ENCODE data around the gene BCL2L2. TPM values are rescaled to one million over a fixed set of nuclear protein-coding genes. Genes with fewer than 3 reads are reported as not detected.

BCL2L2 gene
- total and polyA plus RNA-seq, 9 of the 15 experiments (the other 6 are each of a cell fraction or from before 2014, with no cell fraction given): 2.6 to 32.5 (median 14.7) TPM

DNA sequence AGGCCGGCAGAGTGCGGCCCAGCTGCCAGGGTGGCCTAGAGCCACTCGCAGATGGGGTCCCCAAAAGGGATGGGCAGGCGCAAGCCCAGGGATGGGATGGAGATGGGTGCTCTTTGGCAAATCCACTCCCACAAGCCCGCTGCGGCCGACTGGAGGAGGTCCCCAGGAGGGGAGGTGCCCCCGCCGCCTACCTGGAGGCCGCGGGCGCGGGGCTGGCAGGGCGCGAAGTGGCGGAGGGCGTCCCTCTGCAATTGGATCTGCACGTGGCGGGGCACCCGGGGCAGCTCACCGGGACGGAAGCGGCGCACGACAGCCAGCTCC lies 4.7 kb upstream of the BCL2L2 start (continued):
- TF ChIP-seq, protein P1, sequence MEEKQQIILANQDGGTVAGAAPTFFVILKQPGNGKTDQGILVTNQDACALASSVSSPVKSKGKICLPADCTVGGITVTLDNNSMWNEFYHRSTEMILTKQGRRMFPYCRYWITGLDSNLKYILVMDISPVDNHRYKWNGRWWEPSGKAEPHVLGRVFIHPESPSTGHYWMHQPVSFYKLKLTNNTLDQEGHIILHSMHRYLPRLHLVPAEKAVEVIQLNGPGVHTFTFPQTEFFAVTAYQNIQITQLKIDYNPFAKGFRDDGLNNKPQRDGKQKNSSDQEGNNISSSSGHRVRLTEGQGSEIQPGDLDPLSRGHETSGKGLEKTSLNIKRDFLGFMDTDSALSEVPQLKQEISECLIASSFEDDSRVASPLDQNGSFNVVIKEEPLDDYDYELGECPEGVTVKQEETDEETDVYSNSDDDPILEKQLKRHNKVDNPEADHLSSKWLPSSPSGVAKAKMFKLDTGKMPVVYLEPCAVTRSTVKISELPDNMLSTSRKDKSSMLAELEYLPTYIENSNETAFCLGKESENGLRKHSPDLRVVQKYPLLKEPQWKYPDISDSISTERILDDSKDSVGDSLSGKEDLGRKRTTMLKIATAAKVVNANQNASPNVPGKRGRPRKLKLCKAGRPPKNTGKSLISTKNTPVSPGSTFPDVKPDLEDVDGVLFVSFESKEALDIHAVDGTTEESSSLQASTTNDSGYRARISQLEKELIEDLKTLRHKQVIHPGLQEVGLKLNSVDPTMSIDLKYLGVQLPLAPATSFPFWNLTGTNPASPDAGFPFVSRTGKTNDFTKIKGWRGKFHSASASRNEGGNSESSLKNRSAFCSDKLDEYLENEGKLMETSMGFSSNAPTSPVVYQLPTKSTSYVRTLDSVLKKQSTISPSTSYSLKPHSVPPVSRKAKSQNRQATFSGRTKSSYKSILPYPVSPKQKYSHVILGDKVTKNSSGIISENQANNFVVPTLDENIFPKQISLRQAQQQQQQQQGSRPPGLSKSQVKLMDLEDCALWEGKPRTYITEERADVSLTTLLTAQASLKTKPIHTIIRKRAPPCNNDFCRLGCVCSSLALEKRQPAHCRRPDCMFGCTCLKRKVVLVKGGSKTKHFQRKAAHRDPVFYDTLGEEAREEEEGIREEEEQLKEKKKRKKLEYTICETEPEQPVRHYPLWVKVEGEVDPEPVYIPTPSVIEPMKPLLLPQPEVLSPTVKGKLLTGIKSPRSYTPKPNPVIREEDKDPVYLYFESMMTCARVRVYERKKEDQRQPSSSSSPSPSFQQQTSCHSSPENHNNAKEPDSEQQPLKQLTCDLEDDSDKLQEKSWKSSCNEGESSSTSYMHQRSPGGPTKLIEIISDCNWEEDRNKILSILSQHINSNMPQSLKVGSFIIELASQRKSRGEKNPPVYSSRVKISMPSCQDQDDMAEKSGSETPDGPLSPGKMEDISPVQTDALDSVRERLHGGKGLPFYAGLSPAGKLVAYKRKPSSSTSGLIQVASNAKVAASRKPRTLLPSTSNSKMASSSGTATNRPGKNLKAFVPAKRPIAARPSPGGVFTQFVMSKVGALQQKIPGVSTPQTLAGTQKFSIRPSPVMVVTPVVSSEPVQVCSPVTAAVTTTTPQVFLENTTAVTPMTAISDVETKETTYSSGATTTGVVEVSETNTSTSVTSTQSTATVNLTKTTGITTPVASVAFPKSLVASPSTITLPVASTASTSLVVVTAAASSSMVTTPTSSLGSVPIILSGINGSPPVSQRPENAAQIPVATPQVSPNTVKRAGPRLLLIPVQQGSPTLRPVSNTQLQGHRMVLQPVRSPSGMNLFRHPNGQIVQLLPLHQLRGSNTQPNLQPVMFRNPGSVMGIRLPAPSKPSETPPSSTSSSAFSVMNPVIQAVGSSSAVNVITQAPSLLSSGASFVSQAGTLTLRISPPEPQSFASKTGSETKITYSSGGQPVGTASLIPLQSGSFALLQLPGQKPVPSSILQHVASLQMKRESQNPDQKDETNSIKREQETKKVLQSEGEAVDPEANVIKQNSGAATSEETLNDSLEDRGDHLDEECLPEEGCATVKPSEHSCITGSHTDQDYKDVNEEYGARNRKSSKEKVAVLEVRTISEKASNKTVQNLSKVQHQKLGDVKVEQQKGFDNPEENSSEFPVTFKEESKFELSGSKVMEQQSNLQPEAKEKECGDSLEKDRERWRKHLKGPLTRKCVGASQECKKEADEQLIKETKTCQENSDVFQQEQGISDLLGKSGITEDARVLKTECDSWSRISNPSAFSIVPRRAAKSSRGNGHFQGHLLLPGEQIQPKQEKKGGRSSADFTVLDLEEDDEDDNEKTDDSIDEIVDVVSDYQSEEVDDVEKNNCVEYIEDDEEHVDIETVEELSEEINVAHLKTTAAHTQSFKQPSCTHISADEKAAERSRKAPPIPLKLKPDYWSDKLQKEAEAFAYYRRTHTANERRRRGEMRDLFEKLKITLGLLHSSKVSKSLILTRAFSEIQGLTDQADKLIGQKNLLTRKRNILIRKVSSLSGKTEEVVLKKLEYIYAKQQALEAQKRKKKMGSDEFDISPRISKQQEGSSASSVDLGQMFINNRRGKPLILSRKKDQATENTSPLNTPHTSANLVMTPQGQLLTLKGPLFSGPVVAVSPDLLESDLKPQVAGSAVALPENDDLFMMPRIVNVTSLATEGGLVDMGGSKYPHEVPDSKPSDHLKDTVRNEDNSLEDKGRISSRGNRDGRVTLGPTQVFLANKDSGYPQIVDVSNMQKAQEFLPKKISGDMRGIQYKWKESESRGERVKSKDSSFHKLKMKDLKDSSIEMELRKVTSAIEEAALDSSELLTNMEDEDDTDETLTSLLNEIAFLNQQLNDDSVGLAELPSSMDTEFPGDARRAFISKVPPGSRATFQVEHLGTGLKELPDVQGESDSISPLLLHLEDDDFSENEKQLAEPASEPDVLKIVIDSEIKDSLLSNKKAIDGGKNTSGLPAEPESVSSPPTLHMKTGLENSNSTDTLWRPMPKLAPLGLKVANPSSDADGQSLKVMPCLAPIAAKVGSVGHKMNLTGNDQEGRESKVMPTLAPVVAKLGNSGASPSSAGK (IDR thresholded peaks at IDR 0.05): no peak
- TF ChIP-seq SAP30 (IDR thresholded peaks at IDR 0.05; ENCODE audit: borderline replicate concordance, insufficient read depth, low read depth, low read length, poor library complexity, severe bottlenecking) (peak; percentile 74), ZBTB17 (CRISPR knock-in tag; IDR thresholded peaks at IDR 0.05) (0 out of 2 replicates have a peak, but pooled peaks have one; percentile 43), PCBP2 (IDR thresholded peaks at IDR 0.05; ENCODE audit: low read depth, low read length, poor library complexity, severe bottlenecking) (no peak), ZZZ3 (IDR thresholded peaks at IDR 0.05) (no peak), SMAD3 (CRISPR knock-in tag; conservative IDR thresholded peaks at IDR 0.05) (no peak), SMARCA5 (IDR thresholded peaks at IDR 0.05) (no peak), HNRNPL (IDR thresholded peaks at IDR 0.05; ENCODE audit: low read depth, low read length) (peak; percentile 95; the same call in 1 of the 2 replicates), ZKSCAN3 (CRISPR knock-in tag; IDR thresholded peaks at IDR 0.05) (no peak), ZNF699 (CRISPR knock-in tag; IDR thresholded peaks at IDR 0.05; ENCODE audit: insufficient replicate concordance) (no peak), PTBP1 (IDR thresholded peaks at IDR 0.05; ENCODE audit: low read depth, low read length) (no peak), CBX2 (IDR thresholded peaks at IDR 0.05; ENCODE audit: insufficient read depth, low read length, poor library complexity, severe bottlenecking) (no peak), NBN (IDR thresholded peaks at IDR 0.05; ENCODE audit: low read depth) (0 out of 2 replicates have a peak, but pooled peaks have one; percentile 28), POLR2B (IDR thresholded peaks at IDR 0.05; ENCODE audit: low read depth, partially characterized antibody) (peak; percentile 72)
- TF ChIP-seq, protein P2, sequence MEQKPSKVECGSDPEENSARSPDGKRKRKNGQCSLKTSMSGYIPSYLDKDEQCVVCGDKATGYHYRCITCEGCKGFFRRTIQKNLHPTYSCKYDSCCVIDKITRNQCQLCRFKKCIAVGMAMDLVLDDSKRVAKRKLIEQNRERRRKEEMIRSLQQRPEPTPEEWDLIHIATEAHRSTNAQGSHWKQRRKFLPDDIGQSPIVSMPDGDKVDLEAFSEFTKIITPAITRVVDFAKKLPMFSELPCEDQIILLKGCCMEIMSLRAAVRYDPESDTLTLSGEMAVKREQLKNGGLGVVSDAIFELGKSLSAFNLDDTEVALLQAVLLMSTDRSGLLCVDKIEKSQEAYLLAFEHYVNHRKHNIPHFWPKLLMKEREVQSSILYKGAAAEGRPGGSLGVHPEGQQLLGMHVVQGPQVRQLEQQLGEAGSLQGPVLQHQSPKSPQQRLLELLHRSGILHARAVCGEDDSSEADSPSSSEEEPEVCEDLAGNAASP (IDR thresholded peaks at IDR 0.05): no peak

All from K562 (cell line).